ENCODE results near the gene TSC22D2. TPM values are rescaled to one million over a fixed set of nuclear protein-coding genes. Genes with fewer than 3 reads are reported as not detected.
A peak's percentile ranks its signal among the peaks of the same experiment; 100 is the strongest.

Gene TSC22D2
- total RNA-seq, 2 experiments from 2014 or later, result 47.3 to 49.3 TPM

DNA sequence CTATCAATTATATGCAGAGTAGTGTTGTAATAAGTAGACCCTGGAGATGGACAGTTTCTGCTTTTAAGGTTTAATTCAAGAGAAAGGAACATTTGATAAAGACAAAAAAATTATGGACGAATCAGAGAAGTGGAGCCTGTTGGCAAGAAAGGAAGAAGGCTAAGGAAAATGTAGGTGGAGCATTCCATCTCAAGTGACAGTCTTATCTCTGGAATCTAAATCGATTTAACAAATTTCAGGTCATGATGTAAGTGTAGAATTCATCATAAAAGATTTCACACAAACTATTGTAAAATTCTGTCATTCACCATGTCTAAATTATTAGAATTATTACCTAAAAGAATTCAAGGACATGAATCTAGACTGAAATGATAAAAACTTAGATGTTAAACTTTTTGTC, 36.3 kb downstream of the TSC22D2 start:
- Mint-ChIP-seq H3K27ac (peak overlapping the region; percentile 38), H3K27me3 (no peaks in the 10 kb centered on the region), H3K4me3 (no peak overlapping the region), H3K4me1 (ENCODE audit: low read depth) (peaks cover 63% of the 10 kb centered on the region), H3K36me3 (ENCODE audit: low read depth) (peaks cover 39% of the 10 kb centered on the region), H3K9me3 (no peaks in the 10 kb centered on the region)
- Histone ChIP-seq H3K36me3 (ENCODE audit: insufficient read depth, low read length) (peaks cover 3% of the 10 kb centered on the region), H3K9me3 (ENCODE audit: control insufficient read depth in 1 of 2, insufficient read depth in 1 of 2, low read length in 2 of 2) (no peaks in the 10 kb centered on the region), H3K4me3 (ENCODE audit: low read length) (no peak overlapping the region), H3K27me3 (ENCODE audit: control insufficient read depth in 1 of 2, insufficient read depth in 2 of 2, low read length in 2 of 2) (no peaks in the 10 kb centered on the region), H3K27ac (ENCODE audit: low read depth in 1 of 2, low read length in 2 of 2) (no peak overlapping the region), H3K4me1 (ENCODE audit: insufficient read depth, low read length) (no peaks in the 10 kb centered on the region)
- POLR2A ChIA-PET, result no interaction called here
- TF ChIP-seq, protein P1, sequence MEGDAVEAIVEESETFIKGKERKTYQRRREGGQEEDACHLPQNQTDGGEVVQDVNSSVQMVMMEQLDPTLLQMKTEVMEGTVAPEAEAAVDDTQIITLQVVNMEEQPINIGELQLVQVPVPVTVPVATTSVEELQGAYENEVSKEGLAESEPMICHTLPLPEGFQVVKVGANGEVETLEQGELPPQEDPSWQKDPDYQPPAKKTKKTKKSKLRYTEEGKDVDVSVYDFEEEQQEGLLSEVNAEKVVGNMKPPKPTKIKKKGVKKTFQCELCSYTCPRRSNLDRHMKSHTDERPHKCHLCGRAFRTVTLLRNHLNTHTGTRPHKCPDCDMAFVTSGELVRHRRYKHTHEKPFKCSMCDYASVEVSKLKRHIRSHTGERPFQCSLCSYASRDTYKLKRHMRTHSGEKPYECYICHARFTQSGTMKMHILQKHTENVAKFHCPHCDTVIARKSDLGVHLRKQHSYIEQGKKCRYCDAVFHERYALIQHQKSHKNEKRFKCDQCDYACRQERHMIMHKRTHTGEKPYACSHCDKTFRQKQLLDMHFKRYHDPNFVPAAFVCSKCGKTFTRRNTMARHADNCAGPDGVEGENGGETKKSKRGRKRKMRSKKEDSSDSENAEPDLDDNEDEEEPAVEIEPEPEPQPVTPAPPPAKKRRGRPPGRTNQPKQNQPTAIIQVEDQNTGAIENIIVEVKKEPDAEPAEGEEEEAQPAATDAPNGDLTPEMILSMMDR (IDR thresholded peaks at IDR 0.05), result no peak
- no peak for ATAC-seq (ENCODE audit: poor library complexity)
- DNase-seq, result no peak
- CTCF ChIA-PET, result no interaction called here
- intact Hi-C loops (cut with DNase I, micrococcal nuclease), result no loop called here

DNA sequence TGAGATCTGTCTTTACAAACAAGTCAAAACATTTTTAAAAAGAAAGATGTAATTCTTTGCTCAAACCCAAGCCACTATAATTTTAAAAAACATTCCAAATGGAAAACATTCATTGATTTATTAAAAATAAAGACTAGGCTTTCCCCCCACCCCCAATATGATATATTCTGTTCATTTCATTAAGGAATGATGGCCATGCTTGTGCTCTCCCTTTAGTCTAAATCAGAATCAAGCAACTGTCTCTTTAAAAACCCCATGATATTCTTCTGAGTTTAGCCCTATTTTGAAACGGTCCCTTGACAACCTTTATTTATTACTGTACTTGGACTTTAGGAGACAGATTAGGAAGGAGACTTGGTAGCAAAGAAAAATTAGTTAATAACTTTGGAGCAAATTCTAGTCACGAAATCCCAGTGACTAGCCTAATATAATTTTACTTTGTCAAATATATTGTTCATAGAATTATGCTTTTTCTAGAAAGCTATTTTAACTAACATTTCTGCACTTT, 38.4 kb downstream of the TSC22D2 start:
- H3K27me3 Mint-ChIP-seq, result no peaks in the 10 kb centered on the region
- CTCF ChIA-PET, result no interaction called here

DNA sequence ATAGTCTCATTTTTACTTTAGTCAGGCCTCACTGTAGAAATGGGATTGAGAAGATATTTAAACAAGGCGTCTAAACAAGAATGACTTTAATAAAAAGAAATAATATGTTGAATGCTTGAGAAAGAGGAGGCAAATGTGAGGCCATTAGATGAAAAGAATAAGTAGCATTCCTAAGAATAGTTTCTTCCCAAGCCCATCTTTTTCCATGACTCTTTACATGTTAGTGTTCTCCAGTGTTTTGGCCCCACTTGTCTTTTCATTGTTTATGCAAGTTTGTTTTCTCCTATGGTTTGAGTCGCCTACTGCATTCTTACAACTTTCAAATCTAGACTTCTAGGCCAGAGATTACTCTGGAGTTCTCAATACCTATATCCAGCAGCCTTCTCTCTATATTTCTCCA, 39.0 kb downstream of the TSC22D2 start:
- CTCF ChIA-PET, result no interaction called here
- peaks cover 64% of the 10 kb centered on the region for H3K4me1 Mint-ChIP-seq (ENCODE audit: low read depth)
- no peak overlapping the region for H3K27ac Mint-ChIP-seq

More for the DNA sequence above, 38.4 kb downstream of the TSC22D2 start:
- peaks cover 70% of the 10 kb centered on the region for H3K4me1 Mint-ChIP-seq (ENCODE audit: low read depth)
- Histone ChIP-seq H3K9me3 (ENCODE audit: control insufficient read depth in 1 of 2, insufficient read depth in 1 of 2, low read length in 2 of 2) (no peaks in the 10 kb centered on the region), H3K27ac (ENCODE audit: low read depth in 1 of 2, low read length in 2 of 2) (no peak overlapping the region), H3K4me1 (ENCODE audit: insufficient read depth, low read length) (no peaks in the 10 kb centered on the region), H3K4me3 (ENCODE audit: low read length) (no peak overlapping the region), H3K36me3 (ENCODE audit: insufficient read depth, low read length) (no peaks in the 10 kb centered on the region), H3K27me3 (ENCODE audit: control insufficient read depth in 1 of 2, insufficient read depth in 2 of 2, low read length in 2 of 2) (no peaks in the 10 kb centered on the region)
- DNase-seq (no peak), ATAC-seq (ENCODE audit: poor library complexity) (no peak)
- no peaks in the 10 kb centered on the region for H3K9me3 Mint-ChIP-seq
- peaks cover 29% of the 10 kb centered on the region for H3K36me3 Mint-ChIP-seq (ENCODE audit: low read depth)
- no peak overlapping the region for H3K27ac Mint-ChIP-seq
- intact Hi-C loops (cut with DNase I, micrococcal nuclease), result loop anchor here in 1 of 2 experiments (5.0 kb wide), 1 partner anchor 34 kb away; no protein-coding TSS in a partner anchor
- POLR2A ChIA-PET, result no interaction called here
- H3K4me3 Mint-ChIP-seq, result no peak overlapping the region
- TF ChIP-seq, protein P1 (IDR thresholded peaks at IDR 0.05), result no peak

More for the DNA sequence above, 39.0 kb downstream of the TSC22D2 start:
- Histone ChIP-seq H3K4me3 (ENCODE audit: low read length) (no peak overlapping the region), H3K4me1 (ENCODE audit: insufficient read depth, low read length) (peaks cover 2% of the 10 kb centered on the region), H3K36me3 (ENCODE audit: insufficient read depth, low read length) (no peaks in the 10 kb centered on the region), H3K27ac (ENCODE audit: low read depth in 1 of 2, low read length in 2 of 2) (no peak overlapping the region), H3K9me3 (ENCODE audit: control insufficient read depth in 1 of 2, insufficient read depth in 1 of 2, low read length in 2 of 2) (no peaks in the 10 kb centered on the region), H3K27me3 (ENCODE audit: control insufficient read depth in 1 of 2, insufficient read depth in 2 of 2, low read length in 2 of 2) (no peaks in the 10 kb centered on the region)
- no peaks in the 10 kb centered on the region for H3K27me3 Mint-ChIP-seq
- no peak for DNase-seq
- no peak overlapping the region for H3K4me3 Mint-ChIP-seq
- H3K9me3 Mint-ChIP-seq, result no peaks in the 10 kb centered on the region
- intact Hi-C loops (cut with DNase I, micrococcal nuclease), result loop anchor here in 1 of 2 experiments (5.0 kb wide), 1 partner anchor 35 kb away; no protein-coding TSS in a partner anchor
- TF ChIP-seq, protein P1 (IDR thresholded peaks at IDR 0.05), result no peak
- ATAC-seq (ENCODE audit: poor library complexity), result no peak
- POLR2A ChIA-PET, result no interaction called here
- peaks cover 24% of the 10 kb centered on the region for H3K36me3 Mint-ChIP-seq (ENCODE audit: low read depth)

All from CD4-positive, alpha-beta T cell (primary cell).